Fibroblast of villous mesenchyme (primary cell): ENCODE measurements around the gene PLXNA4. TPM values are rescaled to one million over a fixed set of nuclear protein-coding genes. Genes with fewer than 3 reads are reported as not detected.

Experiments
- DNase-seq: peaks from one replicate; pipeline ENCODE4 v3.0.0-alpha.2; 2010; ENCODE audit warnings: low read depth
- H3K4me3 ChIP-seq: 2 replicates; pipeline ENCODE4 v1.5.1; 2011; ENCODE audit warnings: low read depth, mild to moderate bottlenecking, low read length
- CTCF ChIP-seq: IDR thresholded peaks from 2 replicates; pipeline ENCODE4 v1.5.1; 2012; ENCODE audit warnings: low read depth, mild to moderate bottlenecking, low read length; ENCODE audit not compliant: insufficient read depth
- total RNA-seq: library from RNA; depleted of rRNA; stranded (reverse); fragments of >200 nt; gene quantifications from 2 replicates; pipeline ENCODE4 v1.2.3, GENCODE V29; 2012

The PLXNA4 gene
- total RNA-seq, 1 donor: not detected

GRCh38 chr7:132362059-132362458 is 214.2 kb downstream of the PLXNA4 start:
- H3K4me3 ChIP-seq: no peak overlapping the region
- TF ChIP-seq CTCF: no peak
- no peak for DNase-seq

GRCh38 chr7:132361146-132361545 is 215.1 kb downstream of the PLXNA4 start:
- DNase-seq: no peak
- H3K4me3 ChIP-seq: no peak overlapping the region
- TF ChIP-seq CTCF: no peak

DNA sequence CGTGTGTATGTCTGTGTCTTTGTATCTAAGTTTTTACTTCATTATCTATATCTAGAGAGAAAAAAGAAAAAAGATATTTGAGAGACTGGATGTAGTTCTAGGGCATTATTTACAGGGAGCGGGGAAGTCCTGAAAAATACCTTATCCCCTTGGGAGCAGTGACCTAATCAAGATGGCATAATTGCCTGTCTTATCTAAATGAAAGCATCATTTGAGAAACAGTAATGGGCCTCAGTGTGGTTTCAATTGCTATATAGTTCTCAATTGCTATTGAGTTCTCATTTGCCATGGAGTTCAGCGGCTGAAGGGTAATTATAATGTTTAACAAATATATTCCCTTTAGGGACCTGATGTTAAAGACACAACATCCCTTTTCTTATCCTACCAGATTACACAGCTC is 216.5 kb downstream of the PLXNA4 start:
- TF ChIP-seq CTCF: no peak
- no peak for DNase-seq
- no peak overlapping the region for H3K4me3 ChIP-seq

GRCh38 chr7:132355048-132355447 is 221.2 kb downstream of the PLXNA4 start:
- H3K4me3 ChIP-seq: no peak overlapping the region
- no peak for TF ChIP-seq CTCF

DNA sequence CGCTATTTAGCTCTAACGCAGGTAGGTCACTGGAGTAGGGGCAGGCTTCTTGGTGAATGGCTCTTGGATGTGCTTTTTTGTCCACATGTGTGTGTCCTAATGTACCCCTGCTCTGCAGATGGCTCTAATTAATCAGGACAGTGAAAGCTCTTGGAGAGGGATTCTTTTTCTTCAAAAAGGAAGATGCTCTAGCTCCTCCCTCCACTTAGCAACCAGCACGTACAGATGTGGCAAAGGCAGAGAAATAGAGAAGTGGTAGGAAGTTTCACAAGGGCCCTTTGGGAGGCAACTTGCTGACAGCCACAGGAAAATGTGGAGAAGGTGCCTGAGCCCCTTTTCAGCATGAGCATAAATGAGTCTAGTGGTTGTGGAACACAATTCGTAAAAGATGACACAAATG is 221.7 kb downstream of the PLXNA4 start:
- no peak overlapping the region for H3K4me3 ChIP-seq
- no peak for DNase-seq

More at GRCh38 chr7:132355048-132355447, 221.2 kb downstream of the PLXNA4 start:
- DNase-seq: no peak

GRCh38 chr7:132353936-132354335 is 222.3 kb downstream of the PLXNA4 start:
- DNase-seq: no peak
- TF ChIP-seq CTCF: no peak
- no peak overlapping the region for H3K4me3 ChIP-seq

More for the DNA sequence above, 221.7 kb downstream of the PLXNA4 start:
- no peak for TF ChIP-seq CTCF

DNA sequence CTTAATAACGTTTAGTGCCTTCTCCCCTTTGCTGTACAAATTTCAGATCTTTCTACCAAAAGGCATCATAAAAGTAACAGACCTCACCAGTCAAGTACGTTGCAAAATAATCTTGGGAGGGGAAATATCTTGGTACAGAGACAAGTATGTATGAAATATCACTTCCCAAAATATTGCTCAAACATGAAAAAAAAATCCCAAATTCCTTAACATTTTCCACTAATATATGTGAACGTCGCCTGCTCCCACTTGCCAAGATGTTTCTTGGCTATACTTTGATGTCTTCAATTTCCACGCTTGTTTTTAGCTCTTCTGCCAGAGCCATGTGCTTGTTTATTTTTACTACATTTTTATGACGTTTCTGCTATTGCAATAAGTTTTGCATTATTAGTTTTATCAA is 223.5 kb downstream of the PLXNA4 start:
- H3K4me3 ChIP-seq: no peak overlapping the region
- no peak for TF ChIP-seq CTCF
- DNase-seq: peak; percentile 1
